HG03354 (cell line): ENCODE data around the gene VAMP8.
A peak's percentile ranks its signal among the peaks of the same experiment; 100 is the strongest.
"Not testable (repeated sequence)": the region's sequence is repeated elsewhere in the genome, so short reads cannot be mapped to it uniquely, and the experiment has no call there.

Source experiments
- ATAC-seq: cut with Tn5 transposase; IDR thresholded peaks from one replicate; pipeline ENCODE4 v1.9.1; 2021; ENCODE audit warnings: mild to moderate bottlenecking; ENCODE audit not compliant: unreplicated experiment, poor library complexity, severe bottlenecking

The VAMP8 gene

DNA sequence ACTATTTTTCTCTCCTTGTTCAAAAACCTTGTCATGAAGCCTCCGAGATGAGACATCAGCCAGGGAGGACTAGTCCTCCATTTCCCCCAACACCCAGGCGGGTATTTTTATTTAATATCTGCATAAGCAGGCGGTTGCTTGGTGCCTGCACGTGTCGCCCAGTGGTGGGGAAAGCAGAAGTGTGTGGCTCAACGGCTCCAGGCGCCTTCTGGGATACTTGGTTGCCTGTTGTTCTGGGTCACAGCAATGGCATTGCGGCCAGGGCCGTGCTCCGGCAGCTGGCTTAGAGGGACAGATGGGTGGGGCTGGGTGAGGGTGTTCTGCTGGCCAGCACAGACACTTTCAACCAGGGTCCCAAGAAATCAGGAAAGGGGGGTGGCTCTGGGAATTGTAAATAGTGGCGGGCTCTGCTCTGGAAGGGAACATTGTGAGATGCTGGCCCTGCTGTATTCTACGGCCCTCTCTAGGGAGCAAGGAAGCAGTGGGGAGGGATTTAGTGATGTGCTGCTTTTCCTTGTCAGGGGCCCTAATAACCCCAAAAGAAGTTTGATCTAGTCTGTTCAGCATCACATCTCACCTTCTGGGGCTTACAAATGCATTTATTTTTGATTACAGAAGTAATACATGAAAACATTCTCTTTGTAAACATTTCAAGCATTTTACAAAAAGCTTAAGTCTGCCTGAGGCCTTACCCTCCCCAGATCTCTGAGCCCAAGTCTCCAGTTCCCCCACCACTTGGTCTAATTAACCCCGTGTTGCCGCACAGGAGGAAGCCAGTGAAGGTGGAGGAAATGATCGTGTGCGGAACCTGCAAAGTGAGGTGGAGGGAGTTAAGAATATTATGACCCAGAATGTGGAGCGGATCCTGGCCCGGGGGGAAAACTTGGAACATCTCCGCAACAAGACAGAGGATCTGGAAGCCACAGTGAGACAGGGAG lies 1.1 kb downstream of the VAMP8 start:
- peak; percentile 59 for ATAC-seq

- no peak for ATAC-seq
Observed at GRCh38 chr2:85579266-85579935, 2.0 kb downstream of the VAMP8 start.

DNA sequence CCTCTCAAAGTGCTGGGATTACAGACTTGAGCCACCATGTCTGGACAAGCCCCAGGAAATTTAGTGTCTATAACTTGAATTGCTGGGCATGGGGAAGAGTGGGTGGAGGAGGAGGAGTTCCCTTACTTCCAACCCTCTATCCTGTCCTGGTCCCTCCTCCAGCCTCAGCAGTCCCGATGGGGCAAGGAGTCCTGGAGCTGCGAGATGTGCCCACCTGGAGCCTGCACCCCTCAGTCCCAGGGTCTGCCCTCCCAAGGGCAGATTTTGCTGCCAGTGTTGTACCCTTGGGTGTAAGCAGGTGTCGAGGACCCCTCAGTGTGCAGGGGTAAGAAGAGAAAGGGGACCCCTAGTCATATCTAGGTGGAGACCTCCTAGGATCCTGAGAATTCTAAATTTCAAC lies 2.8 kb downstream of the VAMP8 start:
- ATAC-seq: no peak

GRCh38 chr2:85582492-85582891 lies 5.1 kb downstream of the VAMP8 start:
- no peak for ATAC-seq

GRCh38 chr2:85583667-85584353 lies 6.4 kb downstream of the VAMP8 start:
- ATAC-seq: peak; percentile 68

DNA sequence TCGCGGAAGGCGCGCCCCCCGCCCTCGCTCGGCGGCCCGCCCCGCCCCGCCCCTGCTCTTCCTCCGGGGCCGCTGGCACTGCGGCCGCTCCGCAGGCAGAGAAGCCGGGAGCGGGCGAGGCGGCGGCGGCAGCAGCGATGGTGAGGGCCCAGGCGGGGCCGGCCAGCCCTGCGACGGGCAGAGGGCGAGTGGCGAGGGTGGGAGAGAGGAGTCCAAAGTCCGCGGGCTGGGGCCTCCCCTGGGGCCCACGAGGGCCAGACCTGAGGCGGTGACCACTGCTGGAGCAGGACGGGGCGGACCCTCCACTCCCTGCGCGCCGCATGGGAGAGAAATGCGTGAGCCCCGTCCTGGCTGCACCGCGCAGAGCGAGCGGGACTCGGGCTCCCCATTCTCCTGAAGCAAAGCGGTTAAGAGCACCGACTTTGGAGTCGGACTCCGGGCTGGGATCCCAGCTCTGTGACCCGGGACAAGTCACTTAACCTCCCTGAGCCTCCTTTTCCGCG lies 7.0 kb downstream of the VAMP8 start, which contains the start of gene VAMP5:
TSS of gene VAMP5 (plus strand) at position 78 of the 503 bp plus-strand sequence. CDS start at position 138, 60 bp downstream.
- ATAC-seq: peak; percentile 34

DNA sequence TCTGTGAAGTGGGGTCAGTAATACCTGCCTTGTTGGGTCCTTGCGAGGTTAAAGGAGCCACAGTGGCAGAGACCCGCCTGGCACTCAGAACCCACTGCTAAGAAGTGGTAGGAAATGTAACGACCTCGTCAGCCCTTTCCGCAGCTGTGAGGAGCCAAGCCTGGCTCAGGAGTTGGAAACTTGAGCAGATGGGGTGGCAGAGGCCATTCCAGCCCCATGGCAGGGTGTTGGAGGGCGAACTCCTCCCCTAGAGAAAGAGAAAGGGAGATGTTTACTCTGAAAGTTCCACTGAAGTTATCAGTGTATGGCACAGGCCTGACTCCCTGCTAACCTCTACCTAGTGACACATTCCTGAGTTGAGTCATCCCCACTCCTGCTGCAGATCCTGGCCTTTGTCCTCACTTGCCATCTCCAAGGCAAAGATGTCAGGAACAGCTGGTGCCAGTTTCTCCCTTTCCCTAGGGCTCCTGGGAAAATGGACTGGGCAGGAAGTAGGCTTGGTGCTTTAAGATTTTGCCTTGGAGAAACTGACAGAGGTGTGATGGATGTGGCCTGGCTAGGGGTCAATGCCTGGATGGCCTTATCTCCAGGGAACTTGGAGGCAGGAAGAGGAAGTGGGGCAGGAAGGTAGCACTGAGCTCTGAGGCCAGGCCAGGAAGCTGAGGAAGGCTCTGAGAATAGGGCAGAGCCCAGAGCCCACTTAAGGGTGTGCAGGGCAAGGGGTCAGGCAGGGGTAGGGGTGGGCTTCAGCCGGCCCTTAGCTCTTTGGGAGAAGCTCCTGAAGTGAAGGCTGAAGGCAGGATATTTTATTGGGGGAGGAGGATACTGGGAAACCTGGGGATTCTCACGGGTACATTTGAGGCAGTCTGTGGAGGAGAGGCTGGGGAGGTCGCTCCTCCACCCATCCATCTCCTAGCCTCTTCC lies 7.7 kb downstream of the VAMP8 start:
- ATAC-seq: peak; percentile 46

GRCh38 chr2:85585781-85586105 lies 8.4 kb downstream of the VAMP8 start:
- no peak for ATAC-seq

- no peak for ATAC-seq
Observed at GRCh38 chr2:85588236-85588635, 10.8 kb downstream of the VAMP8 start.

- no peak for ATAC-seq
Observed at GRCh38 chr2:85588645-85589044, 11.3 kb downstream of the VAMP8 start.

DNA sequence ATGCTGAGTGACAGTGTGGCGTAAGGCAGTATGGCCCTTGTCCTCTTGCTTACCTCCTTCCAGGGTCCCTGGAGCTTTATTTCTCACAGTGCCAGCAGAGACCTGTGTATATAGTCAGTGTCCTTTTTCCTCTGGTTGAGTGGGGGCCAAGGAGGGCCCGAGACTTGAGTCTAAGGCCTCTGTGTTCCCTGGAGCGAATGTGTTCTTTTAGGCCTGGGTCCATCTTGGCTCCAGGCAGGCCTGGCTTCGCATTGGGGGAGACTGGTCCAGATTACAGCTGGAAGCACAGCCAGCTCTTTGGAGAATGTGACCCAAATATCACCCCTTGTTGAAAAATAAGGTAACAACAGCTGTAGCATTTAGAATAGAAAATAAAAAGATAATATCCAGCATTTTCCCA lies 11.8 kb downstream of the VAMP8 start:
- no peak for ATAC-seq

GRCh38 chr2:85589982-85590791 lies 12.8 kb downstream of the VAMP8 start:
- no peak for ATAC-seq

DNA sequence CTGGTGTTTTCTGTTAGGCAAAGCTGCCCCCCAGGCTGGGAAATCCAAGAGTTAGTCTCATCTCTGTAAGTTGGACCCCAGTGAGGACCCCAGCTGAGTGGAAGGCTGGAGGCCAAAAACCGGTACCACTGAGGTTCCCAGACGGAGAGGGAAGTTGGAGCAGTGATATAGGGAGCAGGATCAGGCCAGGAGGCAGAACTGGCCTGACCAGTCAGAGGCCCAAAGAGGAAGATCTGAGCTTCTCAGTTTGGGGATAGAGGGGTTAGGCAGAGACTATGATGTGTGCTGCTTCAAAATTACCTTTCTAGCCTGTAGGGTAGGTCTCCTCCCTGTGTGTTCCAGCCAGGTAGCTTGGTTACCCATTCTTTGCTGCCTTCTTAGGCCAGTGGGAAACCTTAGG lies 13.6 kb downstream of the VAMP8 start:
- no peak for ATAC-seq

DNA sequence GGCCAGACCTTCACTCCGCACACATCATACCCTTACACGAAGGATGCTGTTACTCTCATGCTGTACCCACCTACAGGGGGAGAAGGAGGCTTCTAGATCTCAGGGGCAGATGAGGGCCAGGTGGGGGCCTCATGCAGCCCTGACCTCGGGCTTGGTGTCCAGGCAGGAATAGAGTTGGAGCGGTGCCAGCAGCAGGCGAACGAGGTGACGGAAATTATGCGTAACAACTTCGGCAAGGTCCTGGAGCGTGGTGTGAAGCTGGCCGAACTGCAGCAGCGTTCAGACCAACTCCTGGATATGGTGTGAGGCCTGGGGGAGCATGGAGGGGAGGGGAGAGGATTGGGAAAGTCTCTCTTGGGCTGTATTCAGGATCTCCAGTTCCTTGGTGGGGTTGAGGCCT lies 14.2 kb downstream of the VAMP8 start:
- no peak for ATAC-seq

GRCh38 chr2:85592299-85592698 lies 14.9 kb downstream of the VAMP8 start:
- not testable (repeated sequence) for ATAC-seq

- ATAC-seq: no peak
Observed at GRCh38 chr2:85593023-85593422, 15.6 kb downstream of the VAMP8 start.

- peak; percentile 0 for ATAC-seq
Observed at GRCh38 chr2:85594715-85595300, 17.4 kb downstream of the VAMP8 start.
